Astrocyte (in vitro differentiated cells and primary cell): ENCODE data around the gene FUT7. TPM values are rescaled to one million over a fixed set of nuclear protein-coding genes. Genes with fewer than 3 reads are reported as not detected.

ENCODE experiments used
- DNase-seq: peaks from one replicate; pipeline ENCODE4 v3.0.0-alpha.2; 2010; ENCODE audit warnings: low read depth
- FAIRE-seq: peaks from 2 replicates; lab custom pipeline; 2011; peaks lifted over from hg19 to GRCh38; lab: Jason Lieb, UNC
- H2AFZ ChIP-seq: 2 replicates; pipeline ENCODE4 v1.6.0; 2012; ENCODE audit warnings: low read depth, low read length, inconsistent platforms
- H3K27ac ChIP-seq: 2 replicates; pipeline ENCODE4 v1.5.1; 2011; ENCODE audit warnings: low read depth, low read length, inconsistent platforms
- H3K27me3 ChIP-seq: 2 replicates; pipeline ENCODE4 v1.6.0; 2011; ENCODE audit warnings: low read length, inconsistent platforms; ENCODE audit not compliant: insufficient read depth
- H3K36me3 ChIP-seq: 2 replicates; pipeline ENCODE4 v1.5.1; 2011; ENCODE audit warnings: low read length, inconsistent platforms; ENCODE audit not compliant: insufficient read depth
- H3K4me1 ChIP-seq: 2 replicates; pipeline ENCODE4 v1.5.1; 2011; ENCODE audit warnings: low read length, inconsistent platforms; ENCODE audit not compliant: insufficient read depth
- H3K4me2 ChIP-seq: 2 replicates; pipeline ENCODE4 v1.6.0; 2012; ENCODE audit warnings: low read length, inconsistent platforms
- H3K4me3 ChIP-seq: 2 replicates; pipeline ENCODE4 v1.5.1; 2011; ENCODE audit warnings: low read depth, mild to moderate bottlenecking, low read length, inconsistent platforms; ENCODE audit not compliant: insufficient read depth
- H3K79me2 ChIP-seq: 2 replicates; pipeline ENCODE4 v1.6.0; 2012; ENCODE audit warnings: mild to moderate bottlenecking, low read length, inconsistent platforms; ENCODE audit not compliant: insufficient read depth
- H3K9ac ChIP-seq: 2 replicates; pipeline ENCODE4 v1.6.0; 2012; ENCODE audit warnings: mild to moderate bottlenecking, low read length, inconsistent platforms
- H3K9me3 ChIP-seq: 2 replicates; pipeline ENCODE4 v1.5.1; 2012; ENCODE audit warnings: low read depth, mild to moderate bottlenecking, low read length, inconsistent platforms; ENCODE audit not compliant: insufficient read depth
- H4K20me1 ChIP-seq: 2 replicates; pipeline ENCODE4 v1.6.0; 2012; ENCODE audit warnings: low read length, inconsistent platforms; ENCODE audit not compliant: insufficient read depth
- H3K27ac Mint-ChIP-seq: one replicate; pipeline ENCODE4 v1.8.0; 2021; ENCODE audit warnings: mild to moderate bottlenecking, mixed read lengths; ENCODE audit not compliant: unreplicated experiment
- H3K27me3 Mint-ChIP-seq: one replicate; pipeline ENCODE4 v1.8.0; 2021; ENCODE audit warnings: low read depth, mixed read lengths; ENCODE audit not compliant: unreplicated experiment
- H3K36me3 Mint-ChIP-seq: one replicate; pipeline ENCODE4 v1.8.0; 2021; ENCODE audit warnings: low read depth, mixed read lengths; ENCODE audit not compliant: unreplicated experiment
- H3K4me1 Mint-ChIP-seq: one replicate; pipeline ENCODE4 v1.8.0; 2021; ENCODE audit warnings: low read depth, mixed read lengths; ENCODE audit not compliant: unreplicated experiment
- H3K4me3 Mint-ChIP-seq: one replicate; pipeline ENCODE4 v1.8.0; 2021; ENCODE audit warnings: mild to moderate bottlenecking, moderate library complexity, mixed read lengths; ENCODE audit not compliant: unreplicated experiment
- H3K9me3 Mint-ChIP-seq: one replicate; pipeline ENCODE4 v1.8.0; 2021; ENCODE audit warnings: mild to moderate bottlenecking, mixed read lengths; ENCODE audit not compliant: unreplicated experiment
- EZH2 ChIP-seq: IDR thresholded peaks from 2 replicates; pipeline ENCODE4 v1.6.1; 2012; ENCODE audit warnings: mild to moderate bottlenecking, low read length, inconsistent platforms; ENCODE audit not compliant: insufficient read depth
- total RNA-seq: library from RNA; stranded (reverse); gene quantifications from 2 replicates; pipeline ENCODE4 v1.2.1, GENCODE V29; 2021
- TF ChIP-seq, protein P1 (sequence below): IDR thresholded peaks from 2 replicates; pipeline ENCODE4 v1.5.1; 2011; ENCODE audit warnings: low read depth, mild to moderate bottlenecking, inconsistent platforms, low read length, moderate library complexity; ENCODE audit not compliant: insufficient read depth

FUT7 gene
- total RNA-seq, 1 donor from 2014 or later = not detected

DNA sequence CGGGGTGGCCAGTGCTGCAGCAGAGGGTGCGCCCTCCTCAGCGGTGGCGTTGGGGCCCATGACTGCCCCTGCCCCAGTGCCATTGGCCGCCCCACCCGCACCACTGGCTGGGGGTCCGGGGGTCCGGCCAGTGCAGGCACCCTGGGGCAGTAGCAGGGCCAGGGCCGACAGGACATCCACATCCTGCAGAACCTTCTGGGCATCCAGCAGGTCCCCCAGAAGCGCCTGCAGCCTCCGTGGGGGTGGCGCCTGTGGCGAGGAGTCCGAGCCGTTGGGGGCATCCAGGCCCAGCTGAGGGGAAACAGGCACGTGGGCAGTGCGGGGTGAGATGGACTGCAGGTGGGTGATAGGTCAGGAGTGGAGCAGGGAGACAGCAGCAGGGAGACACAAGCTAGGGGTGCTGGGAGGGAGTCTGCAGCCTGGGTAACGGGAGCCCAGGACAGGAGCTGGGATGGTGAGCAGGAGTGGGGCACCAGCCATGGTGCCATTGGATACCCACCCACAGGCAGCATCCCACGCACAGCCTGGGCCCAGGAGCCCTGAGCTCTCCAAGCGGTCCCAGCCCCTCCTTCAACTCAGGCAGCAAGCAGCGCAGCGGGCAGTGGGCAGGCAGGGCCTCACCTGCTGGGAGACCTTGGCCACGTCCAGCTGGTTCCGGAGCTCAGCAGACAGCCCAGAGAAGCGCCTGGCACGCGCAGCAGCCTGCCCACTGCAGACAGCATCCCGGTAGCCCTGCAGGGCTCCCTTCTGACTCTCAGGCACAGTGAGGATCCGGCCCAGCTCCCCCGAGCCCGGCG, 10.9 kb downstream of the FUT7 start:
- Histone ChIP-seq H3K9ac (no peak overlapping the region), H3K4me1 (no peaks in the 10 kb centered on the region), H3K4me3 (no peak overlapping the region), H3K4me2 (no peak overlapping the region), H3K27ac (no peak overlapping the region), H3K79me2 (no peaks in the 10 kb centered on the region), H3K27me3 (no peaks in the 10 kb centered on the region), H4K20me1 (peaks cover 7% of the 10 kb centered on the region), H3K9me3 (no peaks in the 10 kb centered on the region), H3K36me3 (no peaks in the 10 kb centered on the region), H2AFZ (no peak overlapping the region)
- no peak for TF ChIP-seq EZH2
- TF ChIP-seq, protein P1, sequence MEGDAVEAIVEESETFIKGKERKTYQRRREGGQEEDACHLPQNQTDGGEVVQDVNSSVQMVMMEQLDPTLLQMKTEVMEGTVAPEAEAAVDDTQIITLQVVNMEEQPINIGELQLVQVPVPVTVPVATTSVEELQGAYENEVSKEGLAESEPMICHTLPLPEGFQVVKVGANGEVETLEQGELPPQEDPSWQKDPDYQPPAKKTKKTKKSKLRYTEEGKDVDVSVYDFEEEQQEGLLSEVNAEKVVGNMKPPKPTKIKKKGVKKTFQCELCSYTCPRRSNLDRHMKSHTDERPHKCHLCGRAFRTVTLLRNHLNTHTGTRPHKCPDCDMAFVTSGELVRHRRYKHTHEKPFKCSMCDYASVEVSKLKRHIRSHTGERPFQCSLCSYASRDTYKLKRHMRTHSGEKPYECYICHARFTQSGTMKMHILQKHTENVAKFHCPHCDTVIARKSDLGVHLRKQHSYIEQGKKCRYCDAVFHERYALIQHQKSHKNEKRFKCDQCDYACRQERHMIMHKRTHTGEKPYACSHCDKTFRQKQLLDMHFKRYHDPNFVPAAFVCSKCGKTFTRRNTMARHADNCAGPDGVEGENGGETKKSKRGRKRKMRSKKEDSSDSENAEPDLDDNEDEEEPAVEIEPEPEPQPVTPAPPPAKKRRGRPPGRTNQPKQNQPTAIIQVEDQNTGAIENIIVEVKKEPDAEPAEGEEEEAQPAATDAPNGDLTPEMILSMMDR = no peak
- peaks cover 3% of the 10 kb centered on the region for H3K27me3 Mint-ChIP-seq
- FAIRE-seq = no peak
- no peak overlapping the region for H3K27ac Mint-ChIP-seq
- no peak overlapping the region for H3K4me3 Mint-ChIP-seq
- peaks cover 6% of the 10 kb centered on the region for H3K36me3 Mint-ChIP-seq
- H3K9me3 Mint-ChIP-seq = no peaks in the 10 kb centered on the region
- no peaks in the 10 kb centered on the region for H3K4me1 Mint-ChIP-seq
- no peak for DNase-seq

DNA sequence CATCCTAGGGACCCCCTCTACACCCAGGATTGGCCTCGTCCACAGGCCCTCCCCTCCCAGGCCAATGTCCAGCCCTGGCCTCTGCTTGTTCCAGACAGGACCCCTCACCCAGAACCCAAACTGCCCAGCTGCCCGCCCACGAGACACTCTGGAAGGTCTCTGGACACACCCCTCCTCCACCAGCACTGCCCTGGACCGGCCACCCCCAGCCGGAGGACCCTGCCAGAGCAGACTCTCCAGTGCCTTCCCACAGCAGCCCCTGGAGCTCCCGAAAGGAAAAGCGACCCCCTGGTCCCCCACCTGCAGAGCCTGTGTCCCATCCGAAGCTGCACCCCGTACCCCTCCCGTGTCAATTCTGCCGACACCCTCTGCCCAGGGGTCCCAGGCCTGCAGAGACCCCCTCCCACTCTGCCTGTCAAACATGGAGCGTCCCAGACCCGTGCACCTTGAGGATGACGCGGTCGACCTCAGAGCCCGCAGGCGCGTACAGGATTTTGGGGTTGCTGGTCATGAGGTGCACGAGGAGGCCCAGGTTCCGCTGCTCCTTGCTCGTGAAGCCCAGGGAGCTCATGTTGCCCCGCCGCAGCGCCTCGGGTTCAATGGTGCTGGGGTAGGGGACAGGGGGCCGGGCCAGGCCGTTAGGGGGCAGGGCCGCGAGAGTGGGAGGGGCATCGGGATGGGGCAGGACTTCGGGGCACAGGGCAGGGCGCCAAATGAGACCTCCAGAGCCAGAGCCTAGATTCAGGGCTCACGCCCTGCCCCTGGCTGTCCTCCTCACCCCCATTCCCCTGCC, 11.8 kb downstream of the FUT7 start:
- FAIRE-seq = no peak

More for the DNA sequence above, 11.8 kb downstream of the FUT7 start:
- Histone ChIP-seq H3K4me3 (no peak overlapping the region), H3K36me3 (no peaks in the 10 kb centered on the region), H3K79me2 (no peaks in the 10 kb centered on the region), H3K4me1 (no peaks in the 10 kb centered on the region), H3K4me2 (no peak overlapping the region), H4K20me1 (peaks cover 4% of the 10 kb centered on the region), H3K9me3 (no peaks in the 10 kb centered on the region), H3K9ac (no peak overlapping the region), H3K27me3 (no peaks in the 10 kb centered on the region), H3K27ac (no peak overlapping the region), H2AFZ (no peak overlapping the region)
- no peaks in the 10 kb centered on the region for H3K9me3 Mint-ChIP-seq
- no peaks in the 10 kb centered on the region for H3K4me1 Mint-ChIP-seq
- H3K27me3 Mint-ChIP-seq = peaks cover 3% of the 10 kb centered on the region
- no peak for TF ChIP-seq EZH2
- TF ChIP-seq, protein P1 = no peak
- H3K27ac Mint-ChIP-seq = no peak overlapping the region
- no peak overlapping the region for H3K4me3 Mint-ChIP-seq
- no peak for DNase-seq
- H3K36me3 Mint-ChIP-seq = peaks cover 8% of the 10 kb centered on the region
